ENCODE data around the gene AKAP3.

DNA sequence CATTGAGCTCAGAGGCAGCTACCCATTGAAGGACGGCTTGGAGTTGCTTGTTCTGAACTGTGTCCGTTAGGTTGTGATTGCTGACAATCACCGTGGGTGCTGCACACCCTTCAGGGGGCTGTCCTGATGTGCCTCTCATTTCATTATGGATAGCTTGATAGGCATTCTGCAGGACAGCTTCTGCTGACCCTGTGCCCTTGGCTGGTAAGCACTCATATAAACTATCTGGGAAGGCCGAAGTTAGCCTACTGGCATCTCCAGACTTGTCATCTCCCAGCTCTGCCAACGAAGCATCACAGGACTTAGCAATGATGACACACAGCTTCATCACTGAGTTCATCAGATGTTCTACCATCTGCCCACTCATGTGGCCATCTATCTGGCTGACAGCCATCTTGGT lies 22.3 kb downstream of the AKAP3 start:
- TF ChIP-seq, protein P1, sequence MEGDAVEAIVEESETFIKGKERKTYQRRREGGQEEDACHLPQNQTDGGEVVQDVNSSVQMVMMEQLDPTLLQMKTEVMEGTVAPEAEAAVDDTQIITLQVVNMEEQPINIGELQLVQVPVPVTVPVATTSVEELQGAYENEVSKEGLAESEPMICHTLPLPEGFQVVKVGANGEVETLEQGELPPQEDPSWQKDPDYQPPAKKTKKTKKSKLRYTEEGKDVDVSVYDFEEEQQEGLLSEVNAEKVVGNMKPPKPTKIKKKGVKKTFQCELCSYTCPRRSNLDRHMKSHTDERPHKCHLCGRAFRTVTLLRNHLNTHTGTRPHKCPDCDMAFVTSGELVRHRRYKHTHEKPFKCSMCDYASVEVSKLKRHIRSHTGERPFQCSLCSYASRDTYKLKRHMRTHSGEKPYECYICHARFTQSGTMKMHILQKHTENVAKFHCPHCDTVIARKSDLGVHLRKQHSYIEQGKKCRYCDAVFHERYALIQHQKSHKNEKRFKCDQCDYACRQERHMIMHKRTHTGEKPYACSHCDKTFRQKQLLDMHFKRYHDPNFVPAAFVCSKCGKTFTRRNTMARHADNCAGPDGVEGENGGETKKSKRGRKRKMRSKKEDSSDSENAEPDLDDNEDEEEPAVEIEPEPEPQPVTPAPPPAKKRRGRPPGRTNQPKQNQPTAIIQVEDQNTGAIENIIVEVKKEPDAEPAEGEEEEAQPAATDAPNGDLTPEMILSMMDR (IDR thresholded peaks at IDR 0.05): no peak
- TF ChIP-seq POLR2A (IDR thresholded peaks at IDR 0.05): no peak
- TF ChIP-seq POLR2AphosphoS5 (IDR thresholded peaks at IDR 0.05): no peak

All from prostate gland (tissue), 2 donors.